Measurements from ENCODE around the gene TUBB4A.
A peak's percentile ranks its signal among the peaks of the same experiment; 100 is the strongest.

TUBB4A gene

GRCh38 chr19:6494438-6495036, 7.6 kb downstream of the TUBB4A start:
- DNase-seq (ENCODE audit: low spot score): no peak

- no peak for DNase-seq (ENCODE audit: low spot score)
These were observed 10.1 kb downstream of the TUBB4A start for GRCh38 chr19:6491802-6492592.

GRCh38 chr19:6490134-6490533, 12.0 kb downstream of the TUBB4A start:
- DNase-seq (ENCODE audit: low spot score): no peak

- no peak for DNase-seq (ENCODE audit: low spot score)
These were observed 12.6 kb downstream of the TUBB4A start for GRCh38 chr19:6489278-6490061.

GRCh38 chr19:6484831-6485230, 17.3 kb downstream of the TUBB4A start:
- no peak for DNase-seq (ENCODE audit: low spot score)

- no peak for DNase-seq (ENCODE audit: low spot score)
These were observed 17.9 kb downstream of the TUBB4A start for GRCh38 chr19:6484230-6484629.

GRCh38 chr19:6483235-6483634, 18.9 kb downstream of the TUBB4A start:
- no peak for DNase-seq (ENCODE audit: low spot score)

- DNase-seq (ENCODE audit: low spot score): no peak
These were observed 19.8 kb downstream of the TUBB4A start for GRCh38 chr19:6482343-6482686.

GRCh38 chr19:6481541-6482342, 20.4 kb downstream of the TUBB4A start, which contains the start of gene DENND1C:
Gene DENND1C, minus strand, starts transcription at chr19:6481787. Its CDS starts 92 bp downstream, at chr19:6481695.
- DNase-seq (ENCODE audit: low spot score): peak; percentile 57

- no peak for DNase-seq (ENCODE audit: low spot score)
These were observed 21.2 kb downstream of the TUBB4A start for GRCh38 chr19:6480848-6481415.

GRCh38 chr19:6479836-6480398, 22.2 kb downstream of the TUBB4A start:
- no peak for DNase-seq (ENCODE audit: low spot score)

GRCh38 chr19:6478815-6479214, 23.3 kb downstream of the TUBB4A start:
- DNase-seq (ENCODE audit: low spot score): no peak

GRCh38 chr19:6476896-6477431, 25.1 kb downstream of the TUBB4A start:
- no peak for DNase-seq (ENCODE audit: low spot score)

GRCh38 chr19:6476155-6476895, 25.8 kb downstream of the TUBB4A start:
- peak; percentile 73 for DNase-seq (ENCODE audit: low spot score)

GRCh38 chr19:6475321-6476108, 26.6 kb downstream of the TUBB4A start:
- no peak for DNase-seq (ENCODE audit: low spot score)

- no peak for DNase-seq (ENCODE audit: low spot score)
These were observed 28.5 kb downstream of the TUBB4A start for GRCh38 chr19:6473647-6474046.

GRCh38 chr19:6472713-6473112, 29.4 kb downstream of the TUBB4A start:
- no peak for DNase-seq (ENCODE audit: low spot score)

GRCh38 chr19:6471076-6471475, 31.0 kb downstream of the TUBB4A start:
- DNase-seq (ENCODE audit: low spot score): no peak

GRCh38 chr19:6470173-6470572, 31.9 kb downstream of the TUBB4A start:
- no peak for DNase-seq (ENCODE audit: low spot score)

- no peak for DNase-seq (ENCODE audit: low spot score)
These were observed 34.7 kb downstream of the TUBB4A start for GRCh38 chr19:6467384-6467783.
